Activated CD8-positive, alpha-beta T cell treated with anti-CD3 and anti-CD28 coated beads, Interleukin-2, amount 10 ng/mL, durations not matched to agents 7 days and 5 days (primary cell): Measurements from ENCODE around the gene LRP1-AS. TPM values are rescaled to one million over a fixed set of nuclear protein-coding genes. Genes with fewer than 3 reads are reported as not detected.

ENCODE experiments used
- ATAC-seq: fragments of 150-1000 bp; cut with Tn5 transposase; one replicate; pipeline ENCODE4 v1.10.0; 2021; ENCODE audit warnings: moderate library complexity
- CTCF ChIA-PET: fragments of 350-600 bp; sonication (Branson Sonifier 250); formaldehyde crosslinking; loops from one replicate; lab custom pipeline; 2021; ENCODE audit warnings: antibody characterized with exemption; lab: Charles Lee
- POLR2A ChIA-PET: fragments of 350-600 bp; sonication (Branson Sonifier 250); formaldehyde crosslinking; loops from one replicate; lab custom pipeline; 2021; ENCODE audit warnings: antibody characterized with exemption; lab: Charles Lee
- DNase-seq: peaks from one replicate; pipeline ENCODE4 v3.0.0-alpha.2; 2020
- H3K27ac Mint-ChIP-seq: one replicate; pipeline ENCODE4 v1.8.0; 2021; ENCODE audit warnings: mild to moderate bottlenecking, mixed read lengths
- H3K27me3 Mint-ChIP-seq: one replicate; pipeline ENCODE4 v1.8.0; 2021; ENCODE audit warnings: low read depth, mixed read lengths
- H3K36me3 Mint-ChIP-seq: one replicate; pipeline ENCODE4 v1.8.0; 2021; ENCODE audit warnings: low read depth, mixed read lengths
- H3K4me1 Mint-ChIP-seq: one replicate; pipeline ENCODE4 v1.8.0; 2021; ENCODE audit warnings: low read depth, mixed read lengths
- H3K4me3 Mint-ChIP-seq: one replicate; pipeline ENCODE4 v1.8.0; 2021; ENCODE audit warnings: mild to moderate bottlenecking, mixed read lengths
- H3K9me3 Mint-ChIP-seq: one replicate; pipeline ENCODE4 v1.8.0; 2022; ENCODE audit warnings: mixed read lengths; ENCODE audit not compliant: insufficient read depth
- total RNA-seq, 2 experiments: library from RNA; stranded (reverse); gene quantifications; one replicate each; pipeline ENCODE4 v1.2.3, GENCODE V29; 2021

Gene LRP1-AS
- total RNA-seq, 2 experiments from 2014 or later = not detected

DNA sequence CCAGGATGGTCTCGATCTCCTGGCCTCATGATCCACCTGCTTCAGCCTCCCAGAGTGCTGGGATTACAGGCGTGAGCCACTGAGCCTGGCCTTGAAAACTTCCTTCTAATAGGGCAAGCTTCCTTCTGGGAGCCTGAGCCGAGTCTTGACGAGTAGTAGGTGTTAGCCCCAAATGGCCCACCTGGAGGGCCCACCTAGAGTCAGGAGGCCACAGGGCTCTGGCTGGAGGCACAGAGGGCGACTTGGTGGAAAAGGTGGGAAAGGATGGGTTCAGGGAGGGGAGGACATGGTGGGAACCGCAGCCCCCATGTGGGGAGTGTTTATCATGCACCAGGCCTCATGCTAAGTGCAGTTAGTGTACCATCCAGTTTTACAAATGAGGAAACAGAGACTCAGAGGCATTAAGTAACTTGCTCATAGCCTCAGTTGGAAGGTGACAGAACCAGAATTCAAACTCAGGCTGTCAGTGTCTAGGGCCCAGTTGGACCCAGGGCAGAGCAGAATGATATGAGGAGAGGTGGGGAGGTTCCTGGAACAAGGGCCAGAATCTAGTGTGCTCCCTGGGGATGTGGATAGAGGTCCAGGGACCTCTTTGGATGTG is 3.1 kb upstream of the LRP1-AS start:
- DNase-seq (no peak), ATAC-seq (no peak)
- Mint-ChIP-seq H3K4me1 (no peaks in the 10 kb centered on the region), H3K4me3 (no peak overlapping the region), H3K27me3 (peaks cover 3% of the 10 kb centered on the region), H3K36me3 (no peaks in the 10 kb centered on the region), H3K9me3 (no peaks in the 10 kb centered on the region), H3K27ac (no peak overlapping the region)
- CTCF ChIA-PET = no interaction called here
- POLR2A ChIA-PET = no interaction called here

DNA sequence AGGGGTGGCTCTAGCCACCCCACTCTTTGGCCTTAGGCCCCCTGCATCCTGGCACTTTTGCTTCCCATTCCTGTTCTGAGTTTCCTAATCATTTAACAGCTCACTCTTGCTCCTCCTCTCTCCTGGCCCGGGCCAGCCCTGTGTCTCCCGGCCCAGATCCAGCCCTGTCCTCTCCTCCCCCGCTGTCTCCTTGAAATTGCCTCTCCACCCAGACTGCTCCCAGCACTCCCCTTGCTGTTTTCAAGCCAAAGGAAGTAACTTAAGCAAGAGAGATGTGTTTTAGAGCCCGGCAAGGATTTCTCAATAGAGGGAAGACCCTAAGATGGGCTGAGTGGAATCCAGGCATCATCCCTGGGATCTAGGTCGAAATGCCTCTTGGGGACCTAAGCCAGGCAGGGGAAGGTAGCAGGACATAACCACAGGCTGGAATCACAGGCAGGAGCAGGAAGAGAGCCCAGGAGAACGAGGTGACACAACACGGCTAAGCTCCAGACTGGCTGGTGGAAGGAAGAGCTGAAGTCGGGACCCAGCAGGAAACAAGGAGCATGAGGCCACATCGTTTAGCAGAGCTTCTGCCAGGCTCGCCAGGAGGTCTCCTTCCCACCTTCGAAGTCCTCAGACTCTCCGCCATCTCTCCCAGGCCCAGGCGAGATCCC is 2.0 kb upstream of the LRP1-AS start:
- Mint-ChIP-seq H3K27ac (no peak overlapping the region), H3K27me3 (no peaks in the 10 kb centered on the region), H3K4me3 (no peak overlapping the region), H3K36me3 (no peaks in the 10 kb centered on the region), H3K9me3 (no peaks in the 10 kb centered on the region), H3K4me1 (no peaks in the 10 kb centered on the region)
- ChIA-PET POLR2A (no interaction called here), CTCF (no interaction called here)
- no peak for ATAC-seq
- DNase-seq = no peak

DNA sequence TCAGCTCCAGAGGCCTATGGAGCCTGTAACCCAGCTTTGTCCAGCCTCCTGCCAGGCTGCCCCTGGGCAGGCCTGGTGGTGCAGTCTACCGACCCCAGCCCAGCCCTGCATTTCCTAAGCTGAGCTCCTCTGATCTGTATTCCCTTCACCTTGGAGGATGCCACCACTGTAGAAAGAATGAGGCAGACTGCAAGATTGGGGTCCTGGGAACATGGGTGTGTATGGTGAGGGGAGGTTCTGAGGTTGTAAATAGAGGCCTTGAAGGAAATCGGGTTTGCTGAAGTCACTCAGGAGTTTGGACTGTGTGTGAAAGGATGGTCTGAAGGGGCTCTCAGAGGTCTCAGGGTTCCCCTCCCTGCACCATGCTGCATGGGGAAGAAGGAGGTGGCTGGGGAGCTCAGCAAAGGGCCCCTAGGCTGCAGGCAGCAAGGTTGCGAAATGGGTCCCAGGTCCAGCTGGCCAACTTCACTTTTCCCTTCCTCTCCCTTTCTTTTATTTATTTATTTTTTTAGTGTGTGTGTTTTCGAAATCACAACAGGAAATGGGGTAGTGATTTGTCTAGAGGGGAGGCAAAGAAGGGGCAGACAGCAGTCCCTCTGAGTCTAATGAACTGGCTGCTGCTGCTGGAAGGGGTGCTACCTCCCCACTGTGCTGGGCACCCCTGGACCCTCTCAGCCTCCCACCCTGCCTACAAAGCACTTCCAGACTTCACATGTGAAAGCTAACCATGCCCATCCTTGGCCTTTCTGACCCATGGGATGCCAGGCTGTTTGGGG is 1.2 kb upstream of the LRP1-AS start:
- Mint-ChIP-seq H3K4me3 (no peak overlapping the region), H3K27ac (no peak overlapping the region), H3K4me1 (peaks cover 3% of the 10 kb centered on the region), H3K36me3 (no peaks in the 10 kb centered on the region), H3K9me3 (no peaks in the 10 kb centered on the region), H3K27me3 (no peaks in the 10 kb centered on the region)
- POLR2A ChIA-PET = no interaction called here
- DNase-seq = no peak
- CTCF ChIA-PET = interaction anchor here (0.9 kb wide), 1 partner anchor 25 kb away, joined by 5 read pairs; no protein-coding TSS in a partner anchor
- no peak for ATAC-seq

DNA sequence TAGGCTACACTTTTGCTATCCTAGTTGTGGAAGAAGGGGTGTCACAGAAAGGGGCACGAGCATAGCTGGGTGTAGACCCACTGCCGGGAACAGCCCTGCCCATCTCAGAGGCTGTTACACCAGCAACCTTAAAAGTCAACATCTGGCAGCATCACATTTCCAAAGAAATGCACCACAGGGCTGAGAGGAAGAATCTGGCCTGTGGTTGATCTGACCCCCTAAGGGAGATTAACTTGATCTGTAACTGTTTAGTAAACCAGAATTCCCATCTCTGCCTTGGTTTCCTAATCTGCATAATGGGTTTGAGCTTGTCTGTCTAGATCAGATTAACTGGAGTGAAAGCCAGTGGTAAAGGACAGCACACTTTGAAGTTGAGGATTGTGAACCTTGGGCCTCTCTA is 1.3 kb downstream of the LRP1-AS start:
- ChIA-PET POLR2A (interaction anchor here (0.5 kb wide), 1 partner anchor 388 kb away, joined by 4 read pairs; no protein-coding TSS in a partner anchor), CTCF (no interaction called here)
- Mint-ChIP-seq H3K27ac (no peak overlapping the region), H3K4me3 (no peak overlapping the region), H3K27me3 (no peaks in the 10 kb centered on the region), H3K4me1 (peaks cover 15% of the 10 kb centered on the region), H3K9me3 (no peaks in the 10 kb centered on the region), H3K36me3 (no peaks in the 10 kb centered on the region)
- DNase-seq (no peak), ATAC-seq (no peak)

DNA sequence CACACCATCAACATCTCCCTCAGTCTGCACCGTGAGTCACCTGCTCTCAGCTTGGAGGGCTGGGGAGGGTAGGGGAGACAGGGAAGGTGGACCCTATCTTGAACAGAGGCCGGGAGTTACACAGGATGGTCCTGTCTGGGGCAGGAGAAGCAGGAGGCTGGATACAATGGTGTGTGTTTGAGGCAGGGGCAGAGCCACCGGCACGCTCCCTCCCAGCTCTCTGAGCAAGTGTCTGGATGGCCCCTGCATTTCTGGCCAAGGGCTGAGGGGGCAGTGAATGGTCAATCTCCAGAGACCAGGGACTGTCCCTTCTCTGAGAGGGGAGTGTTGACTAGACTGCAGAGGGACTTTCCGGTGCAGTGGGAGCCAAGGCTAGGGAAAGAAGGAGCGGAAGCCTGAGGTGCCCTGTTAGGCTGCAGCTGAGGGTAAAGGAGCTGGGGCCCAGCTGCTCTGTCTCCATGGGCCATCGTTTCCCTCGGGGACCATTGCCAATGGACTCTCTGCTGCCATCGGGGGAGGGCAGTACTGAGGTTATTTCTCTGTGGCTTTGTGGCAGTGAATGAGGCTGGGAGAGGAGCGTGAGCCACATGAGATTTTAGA is 1.9 kb downstream of the LRP1-AS start:
- Mint-ChIP-seq H3K9me3 (no peaks in the 10 kb centered on the region), H3K4me3 (no peak overlapping the region), H3K4me1 (peaks cover 15% of the 10 kb centered on the region), H3K36me3 (no peaks in the 10 kb centered on the region), H3K27ac (no peak overlapping the region), H3K27me3 (no peaks in the 10 kb centered on the region)
- DNase-seq (no peak), ATAC-seq (no peak)
- CTCF ChIA-PET = no interaction called here
- POLR2A ChIA-PET = interaction anchor here (0.5 kb wide), 1 partner anchor 388 kb away, joined by 4 read pairs; no protein-coding TSS in a partner anchor

DNA sequence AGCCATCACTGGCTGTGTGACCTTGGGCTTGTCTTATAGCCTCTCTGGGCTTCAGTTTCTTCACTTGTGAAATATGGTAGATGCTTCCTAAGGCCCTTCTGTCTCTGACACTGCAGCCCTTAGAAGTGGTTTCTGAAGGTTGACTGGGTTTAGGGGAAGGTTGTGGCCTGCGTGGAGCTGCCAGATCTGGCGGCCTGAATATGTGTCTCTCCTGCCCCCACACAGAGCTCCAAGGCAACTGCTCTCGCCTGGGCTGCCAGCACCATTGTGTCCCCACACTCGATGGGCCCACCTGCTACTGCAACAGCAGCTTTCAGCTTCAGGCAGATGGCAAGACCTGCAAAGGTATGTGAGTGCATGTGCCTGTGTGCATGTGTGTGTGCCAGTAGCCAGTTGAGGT is 4.0 kb downstream of the LRP1-AS start:
- ChIA-PET POLR2A (no interaction called here), CTCF (interaction anchor here (0.8 to 1.3 kb wide), 2 partner anchors 19 to 32 kb away, joined by 3 to 4 read pairs; no protein-coding TSS in a partner anchor)
- Mint-ChIP-seq H3K9me3 (no peaks in the 10 kb centered on the region), H3K27me3 (peaks cover 3% of the 10 kb centered on the region), H3K4me3 (no peak overlapping the region), H3K4me1 (peaks cover 15% of the 10 kb centered on the region), H3K27ac (peak overlapping the region; percentile 37), H3K36me3 (no peaks in the 10 kb centered on the region)
- peak; percentile 46 for DNase-seq
- peak; percentile 90 for ATAC-seq

DNA sequence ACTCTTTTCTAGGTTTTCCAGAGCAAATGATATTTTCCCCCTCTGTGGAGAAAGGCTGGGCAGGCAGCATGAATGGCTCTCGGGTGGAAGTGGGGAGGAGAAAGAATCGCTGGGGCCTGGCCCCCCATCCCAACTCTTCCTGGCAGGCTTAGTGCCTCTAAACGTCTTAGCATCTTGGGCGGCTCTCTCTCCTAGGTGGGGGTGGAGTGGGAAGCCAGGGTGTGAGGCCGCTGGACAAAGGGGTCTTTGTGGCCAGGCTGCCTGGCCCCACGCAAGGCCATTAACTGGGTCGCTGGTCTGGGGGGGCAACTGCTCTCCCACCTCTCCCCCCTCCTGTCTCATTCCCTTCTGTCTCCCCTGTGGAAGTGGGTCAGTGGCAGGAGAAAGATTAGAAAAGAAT is 4.7 kb downstream of the LRP1-AS start:
- Mint-ChIP-seq H3K27me3 (peaks cover 3% of the 10 kb centered on the region), H3K27ac (no peak overlapping the region), H3K4me3 (no peak overlapping the region), H3K9me3 (no peaks in the 10 kb centered on the region), H3K36me3 (no peaks in the 10 kb centered on the region), H3K4me1 (peaks cover 15% of the 10 kb centered on the region)
- no peak for ATAC-seq
- POLR2A ChIA-PET = no interaction called here
- no peak for DNase-seq
- CTCF ChIA-PET = interaction anchor here (1.3 to 1.5 kb wide), 2 partner anchors 18 to 33 kb away, joined by 3 to 4 read pairs; no protein-coding TSS in a partner anchor

DNA sequence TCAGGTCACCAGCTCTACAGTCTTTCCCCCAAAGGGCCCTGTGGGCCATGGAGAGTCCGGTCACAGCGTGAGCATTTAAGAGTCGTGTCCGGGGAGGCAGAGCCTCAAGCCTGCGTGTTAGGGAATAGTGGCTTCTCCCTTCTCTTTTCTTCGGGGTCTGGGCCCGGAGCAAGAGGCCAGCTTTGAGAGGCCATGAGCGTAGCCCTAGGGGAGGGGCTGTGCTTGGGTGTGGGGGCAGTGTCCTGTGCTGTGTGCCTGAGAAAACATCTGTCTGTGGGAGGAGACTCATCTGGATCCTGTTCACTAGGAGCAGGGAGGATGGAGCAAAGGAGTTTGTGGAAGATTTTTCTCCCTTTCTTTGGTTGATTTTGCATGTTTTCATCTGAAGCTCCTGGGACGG is 5.3 kb downstream of the LRP1-AS start:
- H3K27ac Mint-ChIP-seq = no peak overlapping the region
- peaks cover 3% of the 10 kb centered on the region for H3K27me3 Mint-ChIP-seq
- peaks cover 15% of the 10 kb centered on the region for H3K4me1 Mint-ChIP-seq
- H3K9me3 Mint-ChIP-seq = no peaks in the 10 kb centered on the region
- no peak for ATAC-seq
- no peaks in the 10 kb centered on the region for H3K36me3 Mint-ChIP-seq
- ChIA-PET POLR2A (no interaction called here), CTCF (interaction anchor here (1.3 to 1.5 kb wide), 2 partner anchors 18 to 34 kb away, joined by 3 to 4 read pairs; no protein-coding TSS in a partner anchor)
- no peak overlapping the region for H3K4me3 Mint-ChIP-seq
- DNase-seq = no peak

DNA sequence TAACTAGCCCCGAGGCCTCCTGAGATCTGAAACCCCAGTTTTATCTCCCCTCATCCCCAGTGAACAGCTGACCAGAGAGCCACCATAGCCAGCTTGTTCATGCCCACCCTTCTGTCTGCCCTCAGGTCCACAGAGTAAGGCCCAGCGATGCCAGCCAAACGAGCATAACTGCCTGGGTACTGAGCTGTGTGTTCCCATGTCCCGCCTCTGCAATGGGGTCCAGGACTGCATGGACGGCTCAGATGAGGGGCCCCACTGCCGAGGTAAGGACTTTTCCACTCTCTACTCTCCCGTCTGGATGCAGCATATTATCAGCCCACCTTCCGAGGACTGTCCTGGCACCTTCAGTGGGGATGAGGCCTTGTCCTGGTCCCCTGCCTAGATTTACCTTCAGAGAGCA is 6.2 kb downstream of the LRP1-AS start:
- no peak overlapping the region for H3K4me3 Mint-ChIP-seq
- H3K27ac Mint-ChIP-seq = no peak overlapping the region
- CTCF ChIA-PET = interaction anchor here (1.5 kb wide), 1 partner anchor 17 kb away, joined by 3 read pairs; no protein-coding TSS in a partner anchor
- POLR2A ChIA-PET = no interaction called here
- no peaks in the 10 kb centered on the region for H3K9me3 Mint-ChIP-seq
- no peaks in the 10 kb centered on the region for H3K36me3 Mint-ChIP-seq
- DNase-seq = no peak
- no peak for ATAC-seq
- peaks cover 15% of the 10 kb centered on the region for H3K4me1 Mint-ChIP-seq
- peaks cover 3% of the 10 kb centered on the region for H3K27me3 Mint-ChIP-seq

DNA sequence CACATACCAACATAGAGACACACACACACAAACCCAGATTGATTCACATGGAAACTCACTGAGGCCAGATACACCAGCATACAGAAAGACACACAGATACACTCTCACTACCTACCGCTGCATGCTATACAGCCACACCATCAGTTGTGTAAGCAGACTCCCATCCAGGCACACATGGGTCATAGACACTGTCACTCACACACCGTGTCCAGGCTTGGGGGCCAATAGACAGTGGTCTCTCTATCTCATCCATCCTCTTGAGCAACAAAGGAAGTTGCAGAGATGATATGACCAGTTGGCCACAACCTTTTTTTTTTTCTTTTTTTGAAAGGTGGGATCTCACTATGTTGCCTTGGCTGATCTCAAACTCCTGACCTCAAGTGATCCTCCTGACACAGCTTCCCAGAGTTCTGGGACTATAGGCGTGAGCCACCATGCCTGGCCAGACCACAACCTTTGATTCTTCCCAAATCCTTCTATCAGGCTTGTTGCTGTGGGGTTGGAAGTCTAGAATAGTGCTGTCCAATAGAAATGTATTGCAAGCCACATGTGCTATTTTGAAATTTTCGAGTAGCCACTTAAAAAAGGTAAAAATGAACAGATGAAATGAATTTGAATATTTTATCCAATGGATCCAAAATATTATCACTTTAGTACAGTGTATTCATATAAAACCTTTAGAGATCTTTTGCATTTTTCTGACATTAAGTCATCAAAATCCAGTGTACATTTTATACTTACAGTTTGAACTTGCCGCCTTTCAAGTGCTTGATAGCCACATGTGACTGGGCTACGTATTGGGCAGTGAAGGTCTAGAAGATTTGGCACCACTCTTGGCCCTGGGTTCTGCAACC is 7.4 kb downstream of the LRP1-AS start:
- no peak for ATAC-seq
- no peaks in the 10 kb centered on the region for H3K36me3 Mint-ChIP-seq
- H3K9me3 Mint-ChIP-seq = no peaks in the 10 kb centered on the region
- H3K4me1 Mint-ChIP-seq = peaks cover 15% of the 10 kb centered on the region
- H3K4me3 Mint-ChIP-seq = no peak overlapping the region
- no peak for DNase-seq
- H3K27ac Mint-ChIP-seq = no peak overlapping the region
- POLR2A ChIA-PET = no interaction called here
- CTCF ChIA-PET = interaction anchor here (0.7 to 0.8 kb wide), 2 partner anchors 9 to 16 kb away, joined by 3 to 4 read pairs; no protein-coding TSS in a partner anchor
- peaks cover 3% of the 10 kb centered on the region for H3K27me3 Mint-ChIP-seq
